ENCODE results near the gene MISP. TPM values are rescaled to one million over a fixed set of nuclear protein-coding genes. Genes with fewer than 3 reads are reported as not detected.

Gene MISP
- total and polyA plus RNA-seq, 2 experiments from 2014 or later, result 0.27 to 0.28 TPM

DNA sequence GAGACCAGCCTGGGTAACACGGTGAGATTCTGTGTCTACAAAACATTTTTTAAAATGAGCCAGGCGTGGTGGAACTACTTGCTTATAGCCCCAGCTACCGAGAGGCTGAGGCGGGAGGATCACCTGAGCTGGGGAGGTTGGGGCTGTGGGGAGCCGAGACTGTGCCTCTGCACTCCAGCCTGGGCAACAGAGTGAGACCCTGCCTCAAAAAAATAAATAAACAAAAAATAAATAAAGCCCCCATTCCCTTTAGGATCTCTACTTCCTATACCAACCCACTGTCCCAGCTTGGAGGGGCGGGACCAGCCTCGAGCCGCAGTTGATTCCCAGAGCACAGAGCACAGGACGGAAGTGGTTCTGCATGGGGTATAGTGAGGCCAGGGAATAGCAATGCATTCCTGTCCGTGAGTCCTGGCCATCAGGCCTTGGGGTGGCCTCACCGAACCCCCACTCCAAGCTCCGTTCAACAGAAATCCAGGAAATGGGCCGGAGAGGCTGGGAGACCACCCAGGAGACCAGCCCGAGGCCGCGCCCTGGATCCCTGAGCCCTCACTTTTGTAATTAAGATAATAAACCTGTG is 41.5 kb downstream of the MISP start (continued):
- no peak for TF ChIP-seq ZNF462 (CRISPR knock-in tag; IDR thresholded peaks at IDR 0.05)

DNA sequence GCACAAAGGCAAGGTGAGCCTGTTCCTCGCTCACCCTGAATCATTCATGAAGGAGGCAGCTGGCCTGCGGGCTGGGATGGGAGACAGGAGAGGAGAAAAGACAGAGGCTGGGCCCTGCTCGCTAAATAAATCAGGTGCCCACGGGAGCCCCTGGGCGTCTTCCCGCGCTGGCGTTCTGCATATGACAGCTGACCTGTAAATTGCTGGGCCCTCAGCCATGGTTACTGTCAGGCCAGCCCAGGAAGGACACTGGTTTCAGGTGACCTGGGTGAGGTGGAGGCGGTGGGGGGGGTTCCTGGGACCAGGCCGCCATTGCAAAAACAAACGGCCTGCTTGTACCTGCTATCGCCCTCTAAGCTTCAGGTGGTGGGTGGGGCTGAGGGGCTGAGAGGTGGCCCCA is 42.9 kb downstream of the MISP start:
- Histone ChIP-seq H3K27ac (ENCODE audit: low read depth) (peak overlapping the region; percentile 70; the same call in 1 of the 2 replicates), H3K4me3 (no peak overlapping the region), H3K79me2 (replicated peaks; ENCODE audit: insufficient read depth) (peaks cover 13% of the 10 kb centered on the region), H2AFZ (no peak overlapping the region), H3K27me3 (ENCODE audit: insufficient read depth) (no peaks in the 10 kb centered on the region), H3F3A (replicated peaks; ENCODE audit: low read depth) (peaks cover 26% of the 10 kb centered on the region), H3K9me2 (ENCODE audit: insufficient read depth) (no peaks in the 10 kb centered on the region), H3K4me2 (no peak overlapping the region), H3K36me3 (ENCODE audit: insufficient read depth) (no peaks in the 10 kb centered on the region), H4K20me1 (replicated peaks; ENCODE audit: insufficient read depth) (peaks cover 4% of the 10 kb centered on the region; the same call in 1 of the 2 replicates), H3K4me1 (ENCODE audit: insufficient read depth) (peaks cover 35% of the 10 kb centered on the region)
- DNase-seq (ENCODE audit: low spot score) (peak; percentile 7), ATAC-seq (no peak)
- Mint-ChIP-seq H3K27me3 (ENCODE audit: insufficient read depth, low read depth, poor library complexity) (peaks cover 12% of the 10 kb centered on the region), H3K4me1 (peaks cover 31% of the 10 kb centered on the region), H3K36me3 (ENCODE audit: low read depth) (peaks cover 6% of the 10 kb centered on the region), H3K27ac (no peak overlapping the region), H3K9me3 (no peaks in the 10 kb centered on the region), H3K4me3 (no peak overlapping the region)
- TF ChIP-seq ETS1 (IDR thresholded peaks at IDR 0.05) (no peak), STAT1 (IDR thresholded peaks at IDR 0.05; ENCODE audit: unreplicated experiment) (no peak), EZH2phosphoT487 (IDR thresholded peaks at IDR 0.05; ENCODE audit: unreplicated experiment) (no peak), CREB1 (CRISPR knock-in tag; IDR thresholded peaks at IDR 0.05; ENCODE audit: low read depth) (no peak), CTCF (conservative IDR thresholded peaks at IDR 0.05; ENCODE audit: low read depth in 2 of 2) (no peak), ZNF114 (CRISPR knock-in tag; IDR thresholded peaks at IDR 0.05) (no peak), JUNB (IDR thresholded peaks at IDR 0.05; ENCODE audit: unreplicated experiment) (no peak)
- TF ChIP-seq, protein P1, sequence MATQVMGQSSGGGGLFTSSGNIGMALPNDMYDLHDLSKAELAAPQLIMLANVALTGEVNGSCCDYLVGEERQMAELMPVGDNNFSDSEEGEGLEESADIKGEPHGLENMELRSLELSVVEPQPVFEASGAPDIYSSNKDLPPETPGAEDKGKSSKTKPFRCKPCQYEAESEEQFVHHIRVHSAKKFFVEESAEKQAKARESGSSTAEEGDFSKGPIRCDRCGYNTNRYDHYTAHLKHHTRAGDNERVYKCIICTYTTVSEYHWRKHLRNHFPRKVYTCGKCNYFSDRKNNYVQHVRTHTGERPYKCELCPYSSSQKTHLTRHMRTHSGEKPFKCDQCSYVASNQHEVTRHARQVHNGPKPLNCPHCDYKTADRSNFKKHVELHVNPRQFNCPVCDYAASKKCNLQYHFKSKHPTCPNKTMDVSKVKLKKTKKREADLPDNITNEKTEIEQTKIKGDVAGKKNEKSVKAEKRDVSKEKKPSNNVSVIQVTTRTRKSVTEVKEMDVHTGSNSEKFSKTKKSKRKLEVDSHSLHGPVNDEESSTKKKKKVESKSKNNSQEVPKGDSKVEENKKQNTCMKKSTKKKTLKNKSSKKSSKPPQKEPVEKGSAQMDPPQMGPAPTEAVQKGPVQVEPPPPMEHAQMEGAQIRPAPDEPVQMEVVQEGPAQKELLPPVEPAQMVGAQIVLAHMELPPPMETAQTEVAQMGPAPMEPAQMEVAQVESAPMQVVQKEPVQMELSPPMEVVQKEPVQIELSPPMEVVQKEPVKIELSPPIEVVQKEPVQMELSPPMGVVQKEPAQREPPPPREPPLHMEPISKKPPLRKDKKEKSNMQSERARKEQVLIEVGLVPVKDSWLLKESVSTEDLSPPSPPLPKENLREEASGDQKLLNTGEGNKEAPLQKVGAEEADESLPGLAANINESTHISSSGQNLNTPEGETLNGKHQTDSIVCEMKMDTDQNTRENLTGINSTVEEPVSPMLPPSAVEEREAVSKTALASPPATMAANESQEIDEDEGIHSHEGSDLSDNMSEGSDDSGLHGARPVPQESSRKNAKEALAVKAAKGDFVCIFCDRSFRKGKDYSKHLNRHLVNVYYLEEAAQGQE (IDR thresholded peaks at IDR 0.05; ENCODE audit: unreplicated experiment), result no peak
